ENCODE measurements around the gene KCNH6.

KCNH6 gene

GRCh38 chr17:63523253-63523855 is at the start of gene KCNH6:
KCNH6 (plus strand) TSS chr17:63523358; CDS start chr17:63523414, 56 bp downstream.
- Mint-ChIP-seq H3K4me1 (peaks cover 9% of the 10 kb centered on the region), H3K9me3 (no peaks in the 10 kb centered on the region), H3K4me3 (peak within 1 kb of the TSS; percentile 47), H3K36me3 (ENCODE audit: insufficient read depth) (no peaks in the 10 kb centered on the region), H3K27me3 (peaks cover 51% of the 10 kb centered on the region), H3K27ac (ENCODE audit: low read depth) (no peak within 1 kb of the TSS)
- DNase-seq (ENCODE audit: low spot score in 2 of 2) (no peak), ATAC-seq (replicated peaks; ENCODE audit: extremely low read depth, poor library complexity, severe bottlenecking) (no peak)

- no peak overlapping the region for H3K27ac Mint-ChIP-seq (ENCODE audit: low read depth)
- H3K27me3 Mint-ChIP-seq = peaks cover 42% of the 10 kb centered on the region
- DNase-seq (ENCODE audit: low spot score in 2 of 2) (no peak), ATAC-seq (replicated peaks; ENCODE audit: extremely low read depth, poor library complexity, severe bottlenecking) (no peak)
- H3K36me3 Mint-ChIP-seq (ENCODE audit: insufficient read depth) = peaks cover 6% of the 10 kb centered on the region
- H3K4me3 Mint-ChIP-seq = no peak overlapping the region
- peaks cover 11% of the 10 kb centered on the region for H3K4me1 Mint-ChIP-seq
- no peaks in the 10 kb centered on the region for H3K9me3 Mint-ChIP-seq
Observed at GRCh38 chr17:63474174-63474573, 49.0 kb upstream of the KCNH6 start.

- H3K27me3 Mint-ChIP-seq = peaks cover 47% of the 10 kb centered on the region
- peaks cover 13% of the 10 kb centered on the region for H3K4me1 Mint-ChIP-seq
- H3K36me3 Mint-ChIP-seq (ENCODE audit: insufficient read depth) = peaks cover 6% of the 10 kb centered on the region
- no peak for DNase-seq (ENCODE audit: low spot score in 2 of 2)
- H3K9me3 Mint-ChIP-seq = no peaks in the 10 kb centered on the region
- no peak overlapping the region for H3K4me3 Mint-ChIP-seq
- ATAC-seq (replicated peaks; ENCODE audit: extremely low read depth, poor library complexity, severe bottlenecking) = no peak
- H3K27ac Mint-ChIP-seq (ENCODE audit: low read depth) = no peak overlapping the region
Observed at GRCh38 chr17:63474586-63475460, 48.3 kb upstream of the KCNH6 start.

- ATAC-seq (replicated peaks; ENCODE audit: extremely low read depth, poor library complexity, severe bottlenecking) (no peak), DNase-seq (ENCODE audit: low spot score in 2 of 2) (no peak)
- peaks cover 6% of the 10 kb centered on the region for H3K36me3 Mint-ChIP-seq (ENCODE audit: insufficient read depth)
- H3K27me3 Mint-ChIP-seq = peaks cover 38% of the 10 kb centered on the region
- H3K4me1 Mint-ChIP-seq = peaks cover 13% of the 10 kb centered on the region
- H3K27ac Mint-ChIP-seq (ENCODE audit: low read depth) = no peak overlapping the region
- H3K9me3 Mint-ChIP-seq = no peaks in the 10 kb centered on the region
- H3K4me3 Mint-ChIP-seq = peak overlapping the region; percentile 40
Observed at GRCh38 chr17:63475491-63476412, 47.4 kb upstream of the KCNH6 start.

GRCh38 chr17:63476459-63476853 is 46.7 kb upstream of the KCNH6 start:
- Mint-ChIP-seq H3K9me3 (no peaks in the 10 kb centered on the region), H3K4me1 (peaks cover 13% of the 10 kb centered on the region), H3K27ac (ENCODE audit: low read depth) (no peak overlapping the region), H3K4me3 (peak overlapping the region; percentile 40), H3K27me3 (peaks cover 38% of the 10 kb centered on the region), H3K36me3 (ENCODE audit: insufficient read depth) (peaks cover 6% of the 10 kb centered on the region)
- DNase-seq (ENCODE audit: low spot score in 2 of 2) = no peak
- ATAC-seq (replicated peaks; ENCODE audit: extremely low read depth, poor library complexity, severe bottlenecking) = peak; percentile 12

GRCh38 chr17:63476854-63477479 is 46.2 kb upstream of the KCNH6 start, which contains the start of gene ACE:
ACE (plus strand) TSS chr17:63477061; CDS start chr17:63477095, 34 bp downstream.
- DNase-seq (ENCODE audit: low spot score in 2 of 2) (no peak), ATAC-seq (replicated peaks; ENCODE audit: extremely low read depth, poor library complexity, severe bottlenecking) (peak; percentile 66)
- Mint-ChIP-seq H3K27ac (ENCODE audit: low read depth) (no peak within 1 kb of the TSS), H3K4me3 (peak within 1 kb of the TSS; percentile 79), H3K27me3 (peaks cover 38% of the 10 kb centered on the region), H3K4me1 (peaks cover 13% of the 10 kb centered on the region), H3K9me3 (no peaks in the 10 kb centered on the region), H3K36me3 (ENCODE audit: insufficient read depth) (peaks cover 6% of the 10 kb centered on the region)

- DNase-seq (ENCODE audit: low spot score in 2 of 2) (no peak), ATAC-seq (replicated peaks; ENCODE audit: extremely low read depth, poor library complexity, severe bottlenecking) (no peak)
- H3K27me3 Mint-ChIP-seq = peaks cover 45% of the 10 kb centered on the region
- peak overlapping the region; percentile 79 for H3K4me3 Mint-ChIP-seq
- no peaks in the 10 kb centered on the region for H3K9me3 Mint-ChIP-seq
- no peak overlapping the region for H3K27ac Mint-ChIP-seq (ENCODE audit: low read depth)
- peaks cover 8% of the 10 kb centered on the region for H3K36me3 Mint-ChIP-seq (ENCODE audit: insufficient read depth)
- peaks cover 13% of the 10 kb centered on the region for H3K4me1 Mint-ChIP-seq
Observed at GRCh38 chr17:63477480-63478440, 45.4 kb upstream of the KCNH6 start.

- Mint-ChIP-seq H3K36me3 (ENCODE audit: insufficient read depth) (peaks cover 11% of the 10 kb centered on the region), H3K9me3 (no peaks in the 10 kb centered on the region), H3K27ac (ENCODE audit: low read depth) (no peak overlapping the region), H3K4me1 (peaks cover 13% of the 10 kb centered on the region), H3K27me3 (peaks cover 53% of the 10 kb centered on the region), H3K4me3 (peak overlapping the region; percentile 79)
- ATAC-seq (replicated peaks; ENCODE audit: extremely low read depth, poor library complexity, severe bottlenecking) = peak; percentile 67
- DNase-seq (ENCODE audit: low spot score in 2 of 2) = peak; percentile 62 to 66
Observed at GRCh38 chr17:63478814-63479494, 44.2 kb upstream of the KCNH6 start.

GRCh38 chr17:63479495-63480184 is 43.5 kb upstream of the KCNH6 start:
- peaks cover 48% of the 10 kb centered on the region for H3K27me3 Mint-ChIP-seq
- H3K4me1 Mint-ChIP-seq = peaks cover 13% of the 10 kb centered on the region
- H3K4me3 Mint-ChIP-seq = peak overlapping the region; percentile 79
- H3K36me3 Mint-ChIP-seq (ENCODE audit: insufficient read depth) = peaks cover 11% of the 10 kb centered on the region
- no peak overlapping the region for H3K27ac Mint-ChIP-seq (ENCODE audit: low read depth)
- DNase-seq (ENCODE audit: low spot score in 2 of 2) = no peak
- no peaks in the 10 kb centered on the region for H3K9me3 Mint-ChIP-seq
- ATAC-seq (replicated peaks; ENCODE audit: extremely low read depth, poor library complexity, severe bottlenecking) = no peak

GRCh38 chr17:63480192-63480784 is 42.9 kb upstream of the KCNH6 start:
- Mint-ChIP-seq H3K9me3 (no peaks in the 10 kb centered on the region), H3K4me3 (no peak overlapping the region), H3K27me3 (peaks cover 42% of the 10 kb centered on the region), H3K4me1 (peaks cover 13% of the 10 kb centered on the region), H3K27ac (ENCODE audit: low read depth) (no peak overlapping the region), H3K36me3 (ENCODE audit: insufficient read depth) (peaks cover 11% of the 10 kb centered on the region)
- ATAC-seq (replicated peaks; ENCODE audit: extremely low read depth, poor library complexity, severe bottlenecking) (no peak), DNase-seq (ENCODE audit: low spot score in 2 of 2) (no peak)
